Neural progenitor cell (in vitro differentiated cells): ENCODE results near the gene ATP5PF.

Experiments used
- EZH2 ChIP-seq: fragments of 200-600 bp; sonication (generic); IDR thresholded peaks from 2 replicates; pipeline ENCODE4 v1.6.1; 2017; ENCODE audit warnings: antibody characterized with exemption, mild to moderate bottlenecking, moderate library complexity
- TF ChIP-seq, protein P1 (sequence below): fragments of 200-600 bp; sonication (generic); IDR thresholded peaks from 2 replicates; pipeline ENCODE4 v1.5.1; 2017; ENCODE audit warnings: antibody characterized with exemption, mild to moderate bottlenecking

DNA sequence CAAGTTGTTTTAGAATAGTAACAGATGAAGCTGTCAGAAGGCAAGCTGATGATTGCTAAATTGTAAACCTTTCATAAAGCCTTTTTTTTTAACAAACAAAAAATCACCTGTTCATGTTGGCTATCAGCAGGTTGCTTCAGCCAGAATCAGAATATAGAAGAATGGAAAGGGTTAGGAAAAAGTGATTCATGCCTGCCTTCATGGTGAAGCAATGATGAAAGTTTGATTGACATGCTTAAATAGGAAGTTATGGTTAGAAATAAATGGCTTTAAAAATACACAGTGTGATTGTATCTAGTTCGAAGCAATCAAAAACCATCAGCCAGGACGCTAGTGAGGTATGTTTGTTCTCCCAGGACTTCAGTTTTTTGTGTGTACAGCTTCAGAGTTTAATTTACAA is 38.0 kb upstream of the ATP5PF start:
- TF ChIP-seq, protein P1, sequence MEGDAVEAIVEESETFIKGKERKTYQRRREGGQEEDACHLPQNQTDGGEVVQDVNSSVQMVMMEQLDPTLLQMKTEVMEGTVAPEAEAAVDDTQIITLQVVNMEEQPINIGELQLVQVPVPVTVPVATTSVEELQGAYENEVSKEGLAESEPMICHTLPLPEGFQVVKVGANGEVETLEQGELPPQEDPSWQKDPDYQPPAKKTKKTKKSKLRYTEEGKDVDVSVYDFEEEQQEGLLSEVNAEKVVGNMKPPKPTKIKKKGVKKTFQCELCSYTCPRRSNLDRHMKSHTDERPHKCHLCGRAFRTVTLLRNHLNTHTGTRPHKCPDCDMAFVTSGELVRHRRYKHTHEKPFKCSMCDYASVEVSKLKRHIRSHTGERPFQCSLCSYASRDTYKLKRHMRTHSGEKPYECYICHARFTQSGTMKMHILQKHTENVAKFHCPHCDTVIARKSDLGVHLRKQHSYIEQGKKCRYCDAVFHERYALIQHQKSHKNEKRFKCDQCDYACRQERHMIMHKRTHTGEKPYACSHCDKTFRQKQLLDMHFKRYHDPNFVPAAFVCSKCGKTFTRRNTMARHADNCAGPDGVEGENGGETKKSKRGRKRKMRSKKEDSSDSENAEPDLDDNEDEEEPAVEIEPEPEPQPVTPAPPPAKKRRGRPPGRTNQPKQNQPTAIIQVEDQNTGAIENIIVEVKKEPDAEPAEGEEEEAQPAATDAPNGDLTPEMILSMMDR, result no peak
- no peak for TF ChIP-seq EZH2
